Osteoblast (primary cell): ENCODE data around the gene SUMO1. TPM values are rescaled to one million over a fixed set of nuclear protein-coding genes. Genes with fewer than 3 reads are reported as not detected.

Experiments
- DNase-seq: peaks from one replicate; pipeline ENCODE4 v3.0.0; 2011; ENCODE audit warnings: low spot score, mixed read lengths; ENCODE audit not compliant: insufficient read length; ENCODE audit errors: missing footprints
- H2AFZ ChIP-seq: 2 replicates; pipeline ENCODE4 v1.6.0; 2011; ENCODE audit warnings: mild to moderate bottlenecking, low read length
- H3K27ac ChIP-seq: 2 replicates; pipeline ENCODE4 v1.5.1; 2011; ENCODE audit warnings: mild to moderate bottlenecking, low read depth, low read length, moderate library complexity
- H3K27me3 ChIP-seq: 2 replicates; pipeline ENCODE4 v1.6.0; 2012; ENCODE audit warnings: mild to moderate bottlenecking, control low read depth, inconsistent platforms, low read length, moderate library complexity; ENCODE audit not compliant: insufficient read depth
- H3K36me3 ChIP-seq: 2 replicates; pipeline ENCODE4 v1.5.1; 2011; ENCODE audit warnings: mild to moderate bottlenecking, low read length, control low read depth, moderate library complexity; ENCODE audit not compliant: insufficient read depth
- H3K4me1 ChIP-seq: 2 replicates; pipeline ENCODE4 v1.5.1; 2011; ENCODE audit warnings: mild to moderate bottlenecking, low read length, control low read depth, moderate library complexity; ENCODE audit not compliant: insufficient read depth
- H3K4me2 ChIP-seq: 2 replicates; pipeline ENCODE4 v1.6.0; 2011; ENCODE audit warnings: mild to moderate bottlenecking, low read length; ENCODE audit not compliant: insufficient read depth
- H3K4me3 ChIP-seq: fragments of 200-600 bp; sonication (generic); 3 replicates; pipeline ENCODE4 v1.5.1; 2012; ENCODE audit warnings: mild to moderate bottlenecking, low read length, inconsistent platforms; ENCODE audit not compliant: insufficient read depth
- H3K79me2 ChIP-seq: 2 replicates; pipeline ENCODE4 v1.6.0; 2012; ENCODE audit warnings: mild to moderate bottlenecking, low read length, control low read depth, inconsistent platforms; ENCODE audit not compliant: insufficient read depth
- H3K9me3 ChIP-seq: 2 replicates; pipeline ENCODE4 v1.5.1; 2011; ENCODE audit warnings: low read depth, low read length, control low read depth
- H4K20me1 ChIP-seq: 2 replicates; pipeline ENCODE4 v1.6.0; 2012; ENCODE audit warnings: mild to moderate bottlenecking, low read length, control low read depth; ENCODE audit not compliant: insufficient read depth
- total RNA-seq: library from RNA; depleted of rRNA; stranded (reverse); fragments of >200 nt; gene quantifications from 2 replicates; pipeline ENCODE4 v1.2.3, GENCODE V29; 2012
- TF ChIP-seq, protein P1 (sequence below): IDR thresholded peaks from 2 replicates; pipeline ENCODE4 v1.5.1; 2011; ENCODE audit warnings: mild to moderate bottlenecking, low read depth, low read length, moderate library complexity; ENCODE audit errors: extremely low read depth

The SUMO1 gene
- 107 and 111 TPM in 2 replicates for total RNA-seq

- Histone ChIP-seq H3K4me3 (peak within 1 kb of the TSS; percentile 85), H3K9me3 (no peaks in the 10 kb centered on the region), H2AFZ (peak within 1 kb of the TSS; percentile 100), H3K36me3 (no peaks in the 10 kb centered on the region), H3K4me2 (peak within 1 kb of the TSS; percentile 100), H3K27me3 (no peaks in the 10 kb centered on the region), H4K20me1 (peaks cover 30% of the 10 kb centered on the region), H3K79me2 (peaks cover 48% of the 10 kb centered on the region), H3K4me1 (peaks cover 13% of the 10 kb centered on the region), H3K27ac (peak within 1 kb of the TSS; percentile 70)
- TF ChIP-seq, protein P1, sequence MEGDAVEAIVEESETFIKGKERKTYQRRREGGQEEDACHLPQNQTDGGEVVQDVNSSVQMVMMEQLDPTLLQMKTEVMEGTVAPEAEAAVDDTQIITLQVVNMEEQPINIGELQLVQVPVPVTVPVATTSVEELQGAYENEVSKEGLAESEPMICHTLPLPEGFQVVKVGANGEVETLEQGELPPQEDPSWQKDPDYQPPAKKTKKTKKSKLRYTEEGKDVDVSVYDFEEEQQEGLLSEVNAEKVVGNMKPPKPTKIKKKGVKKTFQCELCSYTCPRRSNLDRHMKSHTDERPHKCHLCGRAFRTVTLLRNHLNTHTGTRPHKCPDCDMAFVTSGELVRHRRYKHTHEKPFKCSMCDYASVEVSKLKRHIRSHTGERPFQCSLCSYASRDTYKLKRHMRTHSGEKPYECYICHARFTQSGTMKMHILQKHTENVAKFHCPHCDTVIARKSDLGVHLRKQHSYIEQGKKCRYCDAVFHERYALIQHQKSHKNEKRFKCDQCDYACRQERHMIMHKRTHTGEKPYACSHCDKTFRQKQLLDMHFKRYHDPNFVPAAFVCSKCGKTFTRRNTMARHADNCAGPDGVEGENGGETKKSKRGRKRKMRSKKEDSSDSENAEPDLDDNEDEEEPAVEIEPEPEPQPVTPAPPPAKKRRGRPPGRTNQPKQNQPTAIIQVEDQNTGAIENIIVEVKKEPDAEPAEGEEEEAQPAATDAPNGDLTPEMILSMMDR, result no peak
- peak; percentile 93 for DNase-seq
Measured at GRCh38 chr2:202238234-202239197, at the start of gene SUMO1. SUMO1 (minus strand) TSS chr2:202238597; CDS start chr2:202238451, 146 bp downstream.

DNA sequence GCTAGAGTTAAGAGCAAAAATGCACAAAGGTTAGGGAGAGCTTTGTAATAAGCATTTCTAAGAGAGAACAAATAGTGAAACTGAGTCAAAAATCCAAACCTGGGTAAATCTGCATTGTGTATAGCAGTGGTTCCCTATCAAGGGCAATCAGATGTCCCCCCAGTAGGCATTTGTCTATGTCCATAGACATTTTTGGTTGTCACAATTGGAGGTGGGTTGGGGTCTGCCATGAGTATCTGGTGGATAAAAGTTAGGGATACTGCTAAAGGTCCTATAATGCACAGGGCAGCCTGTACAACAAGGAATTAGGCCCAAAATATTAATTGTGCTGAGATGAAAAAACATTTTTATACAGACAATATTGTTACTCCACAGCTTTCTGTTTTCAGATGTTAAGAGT is 48.2 kb upstream of the SUMO1 start:
- Histone ChIP-seq H4K20me1 (no peaks in the 10 kb centered on the region), H2AFZ (no peak overlapping the region), H3K36me3 (peaks cover 84% of the 10 kb centered on the region), H3K27me3 (no peaks in the 10 kb centered on the region), H3K79me2 (peaks cover 30% of the 10 kb centered on the region), H3K4me1 (no peaks in the 10 kb centered on the region), H3K9me3 (no peaks in the 10 kb centered on the region), H3K27ac (no peak overlapping the region), H3K4me2 (no peak overlapping the region), H3K4me3 (no peak overlapping the region)
- TF ChIP-seq, protein P1, result no peak
- no peak for DNase-seq

GRCh38 chr2:202278944-202279343 is 40.5 kb upstream of the SUMO1 start:
- Histone ChIP-seq H3K9me3 (no peaks in the 10 kb centered on the region), H3K4me3 (no peak overlapping the region), H3K27me3 (no peaks in the 10 kb centered on the region), H3K36me3 (peaks cover 47% of the 10 kb centered on the region), H3K4me1 (peaks cover 30% of the 10 kb centered on the region), H3K4me2 (peak overlapping the region; percentile 0), H3K27ac (peak overlapping the region; percentile 47), H3K79me2 (peaks cover 82% of the 10 kb centered on the region), H4K20me1 (peaks cover 43% of the 10 kb centered on the region), H2AFZ (no peak overlapping the region)
- peak; percentile 25 for DNase-seq
- TF ChIP-seq, protein P1, result peak; percentile 51
